MCF 10A (cell line): ENCODE measurements around the gene RASGEF1C. TPM values are rescaled to one million over a fixed set of nuclear protein-coding genes. Genes with fewer than 3 reads are reported as not detected.

Experiments
- BruUV-seq: library from RNA; stranded (reverse); fragments of 400-500 nt; replicated peaks from 2 replicates; lab custom pipeline; 2021; lab: Mats Ljungman, UMichigan
- CTCF ChIA-PET: fragments of 300-600 bp; sonication (Branson Sonifier 250); formaldehyde crosslinking; extraction: SDS; loops from one replicate; lab custom pipeline; 2021; ENCODE audit warnings: antibody characterized with exemption, inconsistent platforms; lab: Yijun Ruan, JAX
- POLR2A ChIA-PET: fragments of 300-600, 350-650 bp; sonication (Branson Sonifier 250); formaldehyde crosslinking; extraction: SDS; loops from one replicate; lab custom pipeline; 2020; ENCODE audit warnings: antibody characterized with exemption, inconsistent platforms; lab: Yijun Ruan, JAX
- DNase-seq: peaks from one replicate; pipeline ENCODE4 v3.0.0-alpha.2; 2018; ENCODE audit not compliant: unreplicated experiment
- H3K27ac Mint-ChIP-seq: one replicate; pipeline ENCODE4 v1.8.0; 2022; ENCODE audit warnings: mild to moderate bottlenecking, low read depth, mixed read lengths; ENCODE audit not compliant: unreplicated experiment
- H3K27me3 Mint-ChIP-seq: one replicate; pipeline ENCODE4 v1.8.0; 2022; ENCODE audit warnings: mixed read lengths; ENCODE audit not compliant: insufficient read depth, unreplicated experiment
- H3K36me3 Mint-ChIP-seq: one replicate; pipeline ENCODE4 v1.8.0; 2022; ENCODE audit warnings: mild to moderate bottlenecking, moderate library complexity, mixed read lengths; ENCODE audit not compliant: insufficient read depth, unreplicated experiment
- H3K4me1 Mint-ChIP-seq: one replicate; pipeline ENCODE4 v1.8.0; 2022; ENCODE audit warnings: mixed read lengths; ENCODE audit not compliant: insufficient read depth, unreplicated experiment
- H3K4me3 Mint-ChIP-seq: one replicate; pipeline ENCODE4 v1.8.0; 2022; ENCODE audit warnings: mild to moderate bottlenecking, moderate library complexity, mixed read lengths; ENCODE audit not compliant: unreplicated experiment
- H3K9me3 Mint-ChIP-seq: one replicate; pipeline ENCODE4 v1.8.0; 2022; ENCODE audit warnings: mixed read lengths; ENCODE audit not compliant: unreplicated experiment
- CTCF ChIP-seq: fragments of 200-600 bp; IDR thresholded peaks from one replicate; pipeline ENCODE4 v1.8.0; 2022; ENCODE audit warnings: antibody characterized with exemption, mild to moderate bottlenecking; ENCODE audit not compliant: unreplicated experiment
- intact Hi-C: fragments of 100-400 bp; cut with micrococcal nuclease; formaldehyde crosslinking; loops from 2 replicates; pipeline ENCODE4 v1.14.1; 2022
- total RNA-seq: library from RNA; stranded (reverse); gene quantifications from 2 replicates; pipeline ENCODE4 v1.2.3, GENCODE V29; 2022

RASGEF1C gene
- total RNA-seq, 1 experiment from 2014 or later, result not detected

GRCh38 chr5:180199390-180199789 lies 9.6 kb downstream of the RASGEF1C start:
- BruUV-seq, result no TSS peak
- Mint-ChIP-seq H3K4me1 (no peaks in the 10 kb centered on the region), H3K36me3 (peaks cover 3% of the 10 kb centered on the region), H3K27ac (no peak overlapping the region), H3K9me3 (no peaks in the 10 kb centered on the region), H3K4me3 (no peak overlapping the region), H3K27me3 (no peaks in the 10 kb centered on the region)
- CTCF ChIA-PET, result interaction anchor here (0.6 kb wide), 3 partner anchors 9 to 121 kb away, joined by 3 to 4 read pairs (median 3); partner anchors contain the start of gene RASGEF1C
- POLR2A ChIA-PET, result no interaction called here
- intact Hi-C loops, result no loop called here
- no peak for DNase-seq
- no peak for TF ChIP-seq CTCF

GRCh38 chr5:180198208-180198607 lies 10.8 kb downstream of the RASGEF1C start:
- intact Hi-C loops, result no loop called here
- no peak for TF ChIP-seq CTCF
- no TSS peak for BruUV-seq
- Mint-ChIP-seq H3K4me1 (no peaks in the 10 kb centered on the region), H3K36me3 (no peaks in the 10 kb centered on the region), H3K27ac (no peak overlapping the region), H3K9me3 (no peaks in the 10 kb centered on the region), H3K27me3 (no peaks in the 10 kb centered on the region), H3K4me3 (no peak overlapping the region)
- ChIA-PET POLR2A (interaction anchor here (0.7 kb wide), 1 partner anchor 349 kb away, joined by 3 read pairs; no protein-coding TSS in a partner anchor), CTCF (interaction anchor here (0.5 to 1.1 kb wide), 2 partner anchors 12 to 269 kb away, joined by 3 read pairs; no protein-coding TSS in a partner anchor)
- DNase-seq, result no peak

GRCh38 chr5:180197016-180197702 lies 11.9 kb downstream of the RASGEF1C start:
- no peak for TF ChIP-seq CTCF
- Mint-ChIP-seq H3K9me3 (peaks cover under 1% of the 10 kb centered on the region), H3K36me3 (no peaks in the 10 kb centered on the region), H3K4me1 (no peaks in the 10 kb centered on the region), H3K27ac (no peak overlapping the region), H3K27me3 (no peaks in the 10 kb centered on the region), H3K4me3 (no peak overlapping the region)
- ChIA-PET POLR2A (interaction anchor here (0.6 kb wide), 1 partner anchor 22 kb away, joined by 3 read pairs; no protein-coding TSS in a partner anchor), CTCF (interaction anchor here (0.6 kb wide), 1 partner anchor 130 kb away, joined by 3 read pairs; no protein-coding TSS in a partner anchor)
- BruUV-seq, result no TSS peak
- intact Hi-C loops, result no loop called here
- DNase-seq, result no peak

GRCh38 chr5:180194410-180195345 lies 14.3 kb downstream of the RASGEF1C start:
- intact Hi-C loops, result no loop called here
- CTCF ChIA-PET, result no interaction called here
- no peaks in the 10 kb centered on the region for H3K36me3 Mint-ChIP-seq
- H3K4me3 Mint-ChIP-seq, result no peak overlapping the region
- POLR2A ChIA-PET, result no interaction called here
- no TSS peak for BruUV-seq
- TF ChIP-seq CTCF, result no peak
- H3K4me1 Mint-ChIP-seq, result no peaks in the 10 kb centered on the region
- no peaks in the 10 kb centered on the region for H3K27me3 Mint-ChIP-seq
- no peak overlapping the region for H3K27ac Mint-ChIP-seq
- no peak for DNase-seq
- peaks cover 5% of the 10 kb centered on the region for H3K9me3 Mint-ChIP-seq
